Measurements from ENCODE around the gene BBS9.

Gene BBS9

GRCh38 chr7:33562996-33563395 lies 433.6 kb downstream of the BBS9 start:
- DNase-seq = no peak

- no peak for DNase-seq
Observed at GRCh38 chr7:33563651-33564050, 434.3 kb downstream of the BBS9 start.

- no peak for DNase-seq
Observed at GRCh38 chr7:33578166-33578565, 448.8 kb downstream of the BBS9 start.

- DNase-seq = no peak
Observed at GRCh38 chr7:33578881-33579672, 449.7 kb downstream of the BBS9 start.

GRCh38 chr7:33579673-33579960 lies 450.3 kb downstream of the BBS9 start:
- DNase-seq = no peak

GRCh38 chr7:33581236-33581635 lies 451.9 kb downstream of the BBS9 start:
- DNase-seq = no peak

GRCh38 chr7:33582104-33582503 lies 452.7 kb downstream of the BBS9 start:
- DNase-seq = no peak

- DNase-seq = no peak
Observed at GRCh38 chr7:33582533-33582932, 453.2 kb downstream of the BBS9 start.

- no peak for DNase-seq
Observed at GRCh38 chr7:33589911-33590310, 460.5 kb downstream of the BBS9 start.

GRCh38 chr7:33590916-33591315 lies 461.6 kb downstream of the BBS9 start:
- DNase-seq = no peak

- no peak for DNase-seq
Observed at GRCh38 chr7:33591490-33591889, 462.1 kb downstream of the BBS9 start.

- no peak for DNase-seq
Observed at GRCh38 chr7:33592718-33593117, 463.4 kb downstream of the BBS9 start.

- no peak for DNase-seq
Observed at GRCh38 chr7:33593611-33594010, 464.2 kb downstream of the BBS9 start.

- DNase-seq = no peak
Observed at GRCh38 chr7:33596686-33597085, 467.3 kb downstream of the BBS9 start.

- no peak for DNase-seq
Observed at GRCh38 chr7:33597181-33597580, 467.8 kb downstream of the BBS9 start.

GRCh38 chr7:33601101-33601500 lies 471.7 kb downstream of the BBS9 start:
- no peak for DNase-seq

- no peak for DNase-seq
Observed at GRCh38 chr7:33601884-33602283, 472.5 kb downstream of the BBS9 start.

- DNase-seq = no peak
Observed at GRCh38 chr7:33604056-33604455, 474.7 kb downstream of the BBS9 start.

GRCh38 chr7:33610918-33611317 lies 481.6 kb downstream of the BBS9 start:
- no peak for DNase-seq

- no peak for DNase-seq
Observed at GRCh38 chr7:33612442-33612841, 483.1 kb downstream of the BBS9 start.

GRCh38 chr7:33614357-33615117 lies 485.2 kb downstream of the BBS9 start:
- no peak for DNase-seq

- DNase-seq = no peak
Observed at GRCh38 chr7:33616752-33617151, 487.4 kb downstream of the BBS9 start.

- no peak for DNase-seq
Observed at GRCh38 chr7:33619264-33619663, 489.9 kb downstream of the BBS9 start.

GRCh38 chr7:33623267-33623666 lies 493.9 kb downstream of the BBS9 start:
- no peak for DNase-seq

GRCh38 chr7:33624215-33624614 lies 494.9 kb downstream of the BBS9 start:
- DNase-seq = no peak
